Erythroblast (primary cell): Measurements from ENCODE around the gene PHACTR3.

ENCODE experiments used
- DNase-seq, 2 experiments: peaks; one replicate each; lab custom pipeline; 2025; lab: John Stamatoyannopoulos, UW
- GATA1 ChIP-seq: IDR thresholded peaks from 2 replicates; pipeline ENCODE4 v1.6.1; 2011; ENCODE audit warnings: low read depth, mild to moderate bottlenecking, control low read depth, low read length, moderate library complexity
- POLR2A ChIP-seq: IDR thresholded peaks from 2 replicates; pipeline ENCODE4 v1.6.1; 2011; ENCODE audit warnings: mild to moderate bottlenecking, low read length

PHACTR3 gene

DNA sequence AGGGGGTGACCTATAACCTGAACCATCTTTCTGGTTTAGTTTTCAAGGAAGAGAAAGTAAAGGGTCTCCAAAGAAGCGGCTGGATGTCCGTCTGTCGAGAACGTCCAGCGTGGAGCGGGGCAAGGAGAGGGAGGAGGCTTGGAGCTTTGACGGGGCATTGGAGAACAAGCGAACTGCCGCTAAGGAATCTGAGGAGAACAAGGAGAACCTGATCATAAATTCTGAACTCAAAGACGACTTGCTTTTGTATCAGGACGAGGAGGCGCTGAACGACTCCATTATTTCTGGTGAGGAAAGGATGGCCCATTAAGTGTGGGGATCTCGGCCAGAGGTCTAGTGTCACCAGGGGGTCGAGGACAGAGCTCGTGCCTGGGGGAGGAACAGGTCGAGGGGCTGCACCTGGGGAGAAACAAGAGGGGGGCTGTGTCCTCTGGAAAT lies 169.9 kb downstream of the PHACTR3 start:
- TF ChIP-seq GATA1 (no peak), POLR2A (no peak)
- DNase-seq, result no peak

- TF ChIP-seq POLR2A (no peak), GATA1 (no peak)
- no peak for DNase-seq
These were observed 170.8 kb downstream of the PHACTR3 start for GRCh38 chr20:59774921-59775686.

DNA sequence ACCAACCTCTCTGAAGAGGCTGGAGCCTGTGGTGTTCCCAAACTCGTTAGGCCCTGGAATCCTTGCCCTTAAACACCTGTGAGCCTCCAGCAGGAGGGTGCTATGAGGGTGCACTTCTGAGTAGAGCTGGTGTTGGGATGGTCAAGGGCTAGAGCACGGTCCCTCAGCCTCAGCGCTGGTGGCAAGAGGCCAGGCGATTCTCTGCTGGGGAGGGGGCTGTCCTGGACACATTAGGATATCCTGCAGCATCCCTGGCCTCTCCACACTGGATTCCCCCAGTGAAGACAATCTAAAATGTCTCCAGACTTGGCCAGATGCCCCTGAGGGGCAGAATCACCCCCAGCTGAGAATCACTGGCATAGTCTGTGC lies 171.3 kb downstream of the PHACTR3 start:
- DNase-seq, result no peak
- TF ChIP-seq GATA1, result no peak
- no peak for TF ChIP-seq POLR2A

DNA sequence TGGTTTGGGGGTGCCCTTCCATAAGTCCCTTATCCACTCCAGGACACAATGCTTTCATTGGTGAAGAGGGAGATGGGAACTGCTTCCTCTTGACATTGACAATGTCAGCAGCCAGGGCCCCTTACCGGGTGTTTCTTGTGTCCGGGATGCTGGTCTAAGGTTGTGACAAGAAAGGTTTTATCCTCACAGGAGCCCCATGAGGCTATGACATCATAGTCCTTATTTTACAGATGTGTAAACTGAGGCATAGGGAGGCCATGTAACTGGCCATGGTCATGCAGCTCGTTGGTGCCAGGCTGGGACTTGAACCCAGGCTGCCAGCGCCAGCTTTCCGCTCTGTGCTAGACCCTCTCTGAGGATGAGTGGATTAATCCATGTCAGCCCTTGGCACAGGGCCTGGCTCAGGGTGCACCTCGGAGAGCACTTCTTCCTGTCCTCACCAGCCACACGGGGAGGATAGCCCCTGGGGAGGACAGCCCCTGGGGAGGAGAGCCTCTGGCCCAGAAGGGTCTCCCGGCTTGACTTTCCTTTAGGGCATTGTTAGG lies 171.8 kb downstream of the PHACTR3 start:
- TF ChIP-seq GATA1, result no peak
- no peak for TF ChIP-seq POLR2A
- no peak for DNase-seq

GRCh38 chr20:59776626-59777330 lies 172.4 kb downstream of the PHACTR3 start:
- DNase-seq, result no peak
- no peak for TF ChIP-seq POLR2A
- no peak for TF ChIP-seq GATA1

- TF ChIP-seq GATA1 (no peak), POLR2A (no peak)
- no peak for DNase-seq
These were observed 173.0 kb downstream of the PHACTR3 start for GRCh38 chr20:59777331-59777725.

GRCh38 chr20:59777814-59778575 lies 173.7 kb downstream of the PHACTR3 start:
- TF ChIP-seq POLR2A (no peak), GATA1 (no peak)
- DNase-seq, result no peak

GRCh38 chr20:59778615-59779200 lies 174.4 kb downstream of the PHACTR3 start:
- no peak for DNase-seq

DNA sequence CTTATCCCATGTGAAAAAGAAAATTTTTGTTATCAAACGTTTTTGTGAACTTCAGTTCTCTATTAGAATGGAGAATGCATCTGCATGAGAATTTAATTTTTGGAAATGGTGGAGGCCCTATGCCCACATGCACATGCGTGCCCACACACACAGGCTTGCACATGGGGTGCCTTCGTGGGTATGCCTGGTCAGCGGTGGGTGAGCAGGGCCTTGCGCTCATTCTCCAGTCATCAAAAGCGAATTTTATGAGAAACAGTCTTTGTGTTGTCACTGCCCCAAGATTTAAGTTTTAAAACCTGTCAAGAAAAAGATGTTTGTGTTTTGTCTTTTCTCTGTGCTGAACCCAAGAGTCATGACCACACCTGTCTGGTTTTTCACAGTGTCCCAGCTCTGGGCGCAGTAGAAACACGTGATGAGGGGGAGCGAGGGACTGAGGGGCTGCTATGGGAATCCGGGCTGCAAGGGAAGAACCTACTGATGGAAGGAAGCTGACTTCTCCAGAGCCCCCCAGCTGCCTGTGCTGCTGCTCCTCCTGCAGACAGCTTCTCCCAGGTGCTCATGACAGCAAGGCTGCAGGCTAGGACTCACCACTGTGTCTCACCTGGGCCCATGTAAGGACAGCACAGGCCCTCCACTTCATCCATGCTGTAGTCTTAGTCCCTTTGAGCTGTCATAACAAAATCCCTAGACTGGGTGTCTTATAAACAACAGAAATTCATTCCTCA lies 175.5 kb downstream of the PHACTR3 start:
- TF ChIP-seq POLR2A (no peak), GATA1 (no peak)
- DNase-seq, result no peak

More at GRCh38 chr20:59778615-59779200, 174.4 kb downstream of the PHACTR3 start:
- TF ChIP-seq GATA1 (no peak), POLR2A (no peak)

GRCh38 chr20:59780494-59781185 lies 176.3 kb downstream of the PHACTR3 start:
- DNase-seq, result no peak
- no peak for TF ChIP-seq GATA1
- TF ChIP-seq POLR2A, result no peak

GRCh38 chr20:59781226-59781625 lies 176.9 kb downstream of the PHACTR3 start:
- no peak for TF ChIP-seq GATA1
- no peak for TF ChIP-seq POLR2A
- no peak for DNase-seq
